ENCODE data around the gene OR4D5.

OR4D5 gene

GRCh38 chr11:123979311-123979710, 39.9 kb downstream of the OR4D5 start:
- peak; percentile 23 for ATAC-seq
- Mint-ChIP-seq H3K27ac (no peak overlapping the region), H3K9me3 (peaks cover 12 to 22% of the 10 kb centered on the region in 2 donors), H3K4me3 (no peak overlapping the region), H3K4me1 (no peaks in the 10 kb centered on the region), H3K27me3 (no peaks in the 10 kb centered on the region)
- no peak for DNase-seq

Measured in stimulated activated naive CD8-positive, alpha-beta T cell treated with anti-CD3 and anti-CD28 coated beads, Interleukin-15, amount 100 ng/mL, for 72 hours (primary cell).